ENCODE data around the gene SIGLEC1.

Gene SIGLEC1

GRCh38 chr20:3712279-3712873, at the start of gene SIGLEC1:
Gene SIGLEC1 (minus strand): TSS chr20:3712600. CDS start chr20:3707128, 5,472 bp downstream.
- no peak for DNase-seq

GRCh38 chr20:3760655-3761348, 48.4 kb upstream of the SIGLEC1 start:
- no peak for DNase-seq

- no peak for DNase-seq
These were observed 47.5 kb upstream of the SIGLEC1 start for GRCh38 chr20:3759884-3760283.

GRCh38 chr20:3759316-3759823, 47.0 kb upstream of the SIGLEC1 start:
- DNase-seq: no peak

GRCh38 chr20:3758566-3758965, 46.2 kb upstream of the SIGLEC1 start:
- DNase-seq: no peak

- no peak for DNase-seq
These were observed 44.9 kb upstream of the SIGLEC1 start for GRCh38 chr20:3757268-3757667.

GRCh38 chr20:3755814-3756480, 43.5 kb upstream of the SIGLEC1 start:
- DNase-seq: no peak

GRCh38 chr20:3755269-3755668, 42.9 kb upstream of the SIGLEC1 start:
- DNase-seq: no peak

- DNase-seq: no peak
These were observed 41.9 kb upstream of the SIGLEC1 start for GRCh38 chr20:3754276-3754630.

GRCh38 chr20:3753501-3754275, 41.3 kb upstream of the SIGLEC1 start:
- no peak for DNase-seq

GRCh38 chr20:3753098-3753497, 40.7 kb upstream of the SIGLEC1 start:
- no peak for DNase-seq

GRCh38 chr20:3752386-3752759, 40.0 kb upstream of the SIGLEC1 start:
- DNase-seq: no peak

GRCh38 chr20:3751675-3752385, 39.4 kb upstream of the SIGLEC1 start:
- DNase-seq: no peak

GRCh38 chr20:3751305-3751674, 38.9 kb upstream of the SIGLEC1 start:
- no peak for DNase-seq

GRCh38 chr20:3749689-3750531, 37.5 kb upstream of the SIGLEC1 start:
- no peak for DNase-seq

GRCh38 chr20:3749087-3749688, 36.8 kb upstream of the SIGLEC1 start:
- no peak for DNase-seq

GRCh38 chr20:3748073-3748472, 35.7 kb upstream of the SIGLEC1 start:
- DNase-seq: no peak

- no peak for DNase-seq
These were observed 35.1 kb upstream of the SIGLEC1 start for GRCh38 chr20:3747471-3747870.

- DNase-seq: no peak
These were observed 33.3 kb upstream of the SIGLEC1 start for GRCh38 chr20:3745686-3746173.

- DNase-seq: no peak
These were observed 32.6 kb upstream of the SIGLEC1 start for GRCh38 chr20:3744806-3745685.

Data from cortex of kidney (tissue), 1 donor.